ENCODE results near the gene FAM8A1. TPM values are rescaled to one million over a fixed set of nuclear protein-coding genes. Genes with fewer than 3 reads are reported as not detected.

Gene FAM8A1
- total and polyA plus RNA-seq, 2 of the 13 experiments (the other 11 are each of a cell fraction or from before 2014, with no cell fraction given), result 30.5 to 34.3 TPM

- TF ChIP-seq CHCHD3 (CRISPR knock-in tag; IDR thresholded peaks at IDR 0.05) (no peak), SMC3 (IDR thresholded peaks at IDR 0.05; ENCODE audit: low read length) (no peak), ZNF205 (CRISPR knock-in tag; IDR thresholded peaks at IDR 0.05) (no peak), ZNF121 (CRISPR knock-in tag; IDR thresholded peaks at IDR 0.05) (no peak)
Measured at GRCh38 chr6:17596085-17596484, 4.0 kb upstream of the FAM8A1 start (continued).

GRCh38 chr6:17600527-17601385, 654 bp downstream of the FAM8A1 start:
- Histone ChIP-seq H3K4me3 (replicated peaks in 1 of 3; ENCODE audit: insufficient read depth in 1 of 3, low read depth in 2 of 3, low read length in 3 of 3) (peak overlapping the region; percentile 92 to 99 (median 98)), H3K4me1 (ENCODE audit: insufficient read depth, low read length) (peaks cover 34% of the 10 kb centered on the region), H3K27ac (ENCODE audit: extremely low read length, insufficient read depth, low read length) (peak overlapping the region; percentile 93), H3K9ac (ENCODE audit: insufficient read depth, low read depth, low read length) (peak overlapping the region; percentile 89), H3K27me3 (ENCODE audit: control insufficient read depth in 1 of 2, insufficient read depth in 2 of 2, low read length in 2 of 2) (no peaks in the 10 kb centered on the region; a peak in 1 of 5 replicates), H3K36me3 (replicated peaks in 1 of 2; ENCODE audit: control insufficient read depth in 1 of 2, insufficient read depth in 2 of 2, low read length in 2 of 2) (peaks cover 2 to 17% of the 10 kb centered on the region in 2 experiments; a peak in 4 of 5 replicates), H2AFZ (ENCODE audit: low read length) (peak overlapping the region; percentile 64), H3K9me3 (ENCODE audit: low read length) (no peaks in the 10 kb centered on the region), H3K79me2 (ENCODE audit: insufficient read depth, low read length) (peaks cover 21% of the 10 kb centered on the region), H4K20me1 (ENCODE audit: insufficient read depth, low read length) (no peaks in the 10 kb centered on the region), H3K4me2 (ENCODE audit: low read depth, low read length) (peak overlapping the region; percentile 93)
- POLR2A ChIA-PET, result interaction anchor here (0.6 to 3.0 kb wide), 11 partner anchors 8 to 289 kb away, joined by 3 to 12 read pairs (median 3); partner anchors contain the start of gene NUP153
- ATAC-seq (peak; percentile 71), FAIRE-seq (no peak), DNase-seq (ENCODE audit: low spot score) (peak; percentile 24)
- WGBS (ENCODE audit: low lambda C conversion rate), result under 1% methylated on average over 47 of the region's 77 CpGs
- in situ Hi-C loops (cut with HindIII; ENCODE audit: extremely low pct_ligation_motif_present, low pct_unique_long_range_greater_than_20kb) (no loop called here), intact Hi-C loops (cut with micrococcal nuclease; ENCODE audit: unreplicated experiment) (loop anchor here (5.0 kb wide), 2 partner anchors 42 to 107 kb away; partner anchors contain the start of gene NUP153)
- CTCF ChIA-PET (ENCODE audit: low intra/inter-chr PET ratio, low total read pairs), result interaction anchor here (1.3 kb wide), 1 partner anchor 16 kb away, joined by 4 read pairs; no protein-coding TSS in a partner anchor
- BruUV-seq (replicated peaks), result no TSS peak
- TF ChIP-seq PCBP1 (IDR thresholded peaks at IDR 0.05; ENCODE audit: borderline replicate concordance, low read depth, low read length), result no peak
- TF ChIP-seq EEA1 (CRISPR knock-in tag; IDR thresholded peaks at IDR 0.05; ENCODE audit: borderline replicate concordance), result 0 out of 2 replicates have a peak, but pooled peaks have one; percentile 86
- peak; percentile 45; the same call in 1 of the 2 replicates for TF ChIP-seq TFDP1 (CRISPR knock-in tag; IDR thresholded peaks at IDR 0.05; ENCODE audit: borderline replicate concordance)
- 0 out of 2 replicates have a peak, but pooled peaks have one; percentile 67 for TF ChIP-seq NCOA1 (CRISPR knock-in tag; IDR thresholded peaks at IDR 0.05)
- 0 out of 2 replicates have a peak, but pooled peaks have one; percentile 23 for TF ChIP-seq ZNF782 (CRISPR knock-in tag; IDR thresholded peaks at IDR 0.05; ENCODE audit: borderline replicate concordance)
- TF ChIP-seq ZNF343 (CRISPR knock-in tag; IDR thresholded peaks at IDR 0.05), result no peak
- peak; percentile 90; the same call in 1 of the 2 replicates for TF ChIP-seq ZXDC (CRISPR knock-in tag; IDR thresholded peaks at IDR 0.05)
- 0 out of 2 replicates have a peak, but pooled peaks have one; percentile 15 for TF ChIP-seq CREBL2 (CRISPR knock-in tag; IDR thresholded peaks at IDR 0.05; ENCODE audit: borderline replicate concordance)
- peak; percentile 90; the same call in 1 of the 2 replicates for TF ChIP-seq MAF1 (CRISPR knock-in tag; IDR thresholded peaks at IDR 0.05; ENCODE audit: borderline replicate concordance)
- 0 out of 2 replicates have a peak, but pooled peaks have one; percentile 5 for TF ChIP-seq FOSL2 (CRISPR knock-in tag; IDR thresholded peaks at IDR 0.05)
- TF ChIP-seq TEF (CRISPR knock-in tag; IDR thresholded peaks at IDR 0.05), result peak; percentile 75
- TF ChIP-seq ZNF143 (CRISPR knock-in tag; IDR thresholded peaks at IDR 0.05), result 0 out of 2 replicates have a peak, but pooled peaks have one; percentile 45
- TF ChIP-seq CHCHD3 (CRISPR knock-in tag; IDR thresholded peaks at IDR 0.05), result peak; percentile 87; the same call in 1 of the 2 replicates
